Pancreas (tissue), 10 donors: ENCODE measurements around the gene TEX22. TPM values are rescaled to one million over a fixed set of nuclear protein-coding genes. Genes with fewer than 3 reads are reported as not detected.

Experiments used
- ATAC-seq, 4 donors: fragments of 200-7000 bp; cut with Tn5 transposase; one replicate each; pipeline versions ENCODE4 v1.8.0 to v1.9.1; 2020; ENCODE audit warnings: mild to moderate bottlenecking in 4 of 4, moderate library complexity in 4 of 4
- DNase-seq, 6 donors: peaks; one replicate each; pipeline ENCODE4 v3.0.0-alpha.2; 2020
- FAIRE-seq: peaks from 2 replicates; lab custom pipeline; 2012; peaks lifted over from hg19 to GRCh38; lab: Jason Lieb, UNC
- H3K27ac ChIP-seq, 4 donors: fragments of 200-600 bp; sonication (generic); 1 replicate in 3 of 4; 2 replicates in 1 of 4; pipeline versions ENCODE4 v1.5.0 to v1.8.0; 2020
- H3K27me3 ChIP-seq, 4 donors: fragments of 200-600 bp; one replicate each; pipeline ENCODE4 v1.8.0; 2021
- H3K36me3 ChIP-seq, 3 donors: fragments of 200-600 bp; sonication (generic) in 1 of 3; one replicate each; pipeline versions ENCODE4 v1.5.0 to v1.8.0; 2020 to 2021
- H3K4me1 ChIP-seq, 3 donors: fragments of 200-600 bp; one replicate each; pipeline ENCODE4 v1.8.0; 2021
- H3K4me3 ChIP-seq, 4 donors: fragments of 200-600 bp; sonication (generic) in 2 of 4; one replicate each; pipeline versions ENCODE4 v1.5.0 to v1.8.0; 2020 to 2021
- H3K9me3 ChIP-seq, 4 donors: fragments of 200-600 bp; one replicate each; pipeline ENCODE4 v1.8.0; 2021
- WGBS, 2 donors: extraction: QIAGEN DNeasy Blood & Tissue Kit; methylation state at CpG; one replicate each; pipeline ENCODE4 v1.1.7; 2013; 5-methylcytosine and 5-hydroxymethylcytosine counted together
- intact Hi-C, 3 donors: fragments of 100-400 bp; cut with DNase I; formaldehyde crosslinking; loops; one replicate each; pipeline versions ENCODE4 v1.11.1 to v1.14.2; 2022
- polyA plus RNA-seq, 2 donors: library from polyadenylated mRNA; stranded (reverse); fragments of 200-250 nt; gene quantifications; one replicate each; pipeline ENCODE4 v1.2.3, GENCODE V29; 2013
- total RNA-seq, 6 donors: library from RNA; stranded (reverse); fragmentation: NEBNext Ultra II Directional in 4 of 6; extraction: Animal tissue kit (Norgen Biotek cat#: 25700) in 4 of 6; gene quantifications; one replicate each; pipeline versions ENCODE4 v1.2.1 to v1.2.4, GENCODE V29; 2021 to 2023
- TF ChIP-seq, protein P1 (sequence below), 4 donors: fragments of 200-600 bp; sonication (generic) in 3 of 4; IDR thresholded peaks; one replicate each; pipeline versions ENCODE4 v1.5.0 to v1.8.0; 2021; ENCODE audit warnings: antibody characterized with exemption in 4 of 4
- donor health status: healthy with polysubstance abuse.
- donor health status: DM: no; HTN: no; CAD: no; lungs with moderate emphysema.
- donor health status: DM: no; HTN: no; CAD: no.
- donor health status: control.
- donor health status: control.
- donor health status: Bipolar disorder and iron deficiency.
- donor health status: DM: yes; HTN: yes; CAD: no.
- donor health status: DM: no; HTN: no; CAD: no.
- donor health status: DM: no; HTN: no; CAD: no.
- donor health status: DM: yes; HTN: yes; CAD: no.

The TEX22 gene
- total and polyA plus RNA-seq, 8 donors = 0.14 to 2.4 (median 1.1) TPM

DNA sequence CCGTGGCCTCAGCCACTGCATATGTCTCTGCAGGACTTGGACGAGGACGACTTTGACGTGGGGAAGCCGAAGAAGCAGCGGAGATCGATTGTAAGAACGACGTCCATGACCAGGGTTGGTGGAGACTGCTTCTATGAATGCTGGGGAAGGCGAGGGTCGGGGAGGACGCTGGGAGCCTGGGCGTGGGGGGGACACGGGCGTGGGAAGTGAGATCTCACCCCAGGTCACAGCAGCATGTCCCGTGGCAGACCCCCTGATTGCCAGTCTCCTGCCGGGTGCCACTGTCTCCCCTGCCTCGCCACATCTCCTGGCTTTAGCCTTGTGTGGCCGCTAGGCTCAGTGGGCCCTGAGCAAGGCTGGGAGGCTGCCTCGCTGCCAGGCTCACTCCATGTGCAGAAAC, 29.9 kb upstream of the TEX22 start:
- intact Hi-C loops = no loop called here
- no peak for FAIRE-seq
- H3K4me3 ChIP-seq = no peak overlapping the region
- TF ChIP-seq, protein P1, sequence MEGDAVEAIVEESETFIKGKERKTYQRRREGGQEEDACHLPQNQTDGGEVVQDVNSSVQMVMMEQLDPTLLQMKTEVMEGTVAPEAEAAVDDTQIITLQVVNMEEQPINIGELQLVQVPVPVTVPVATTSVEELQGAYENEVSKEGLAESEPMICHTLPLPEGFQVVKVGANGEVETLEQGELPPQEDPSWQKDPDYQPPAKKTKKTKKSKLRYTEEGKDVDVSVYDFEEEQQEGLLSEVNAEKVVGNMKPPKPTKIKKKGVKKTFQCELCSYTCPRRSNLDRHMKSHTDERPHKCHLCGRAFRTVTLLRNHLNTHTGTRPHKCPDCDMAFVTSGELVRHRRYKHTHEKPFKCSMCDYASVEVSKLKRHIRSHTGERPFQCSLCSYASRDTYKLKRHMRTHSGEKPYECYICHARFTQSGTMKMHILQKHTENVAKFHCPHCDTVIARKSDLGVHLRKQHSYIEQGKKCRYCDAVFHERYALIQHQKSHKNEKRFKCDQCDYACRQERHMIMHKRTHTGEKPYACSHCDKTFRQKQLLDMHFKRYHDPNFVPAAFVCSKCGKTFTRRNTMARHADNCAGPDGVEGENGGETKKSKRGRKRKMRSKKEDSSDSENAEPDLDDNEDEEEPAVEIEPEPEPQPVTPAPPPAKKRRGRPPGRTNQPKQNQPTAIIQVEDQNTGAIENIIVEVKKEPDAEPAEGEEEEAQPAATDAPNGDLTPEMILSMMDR (IDR thresholded peaks at IDR 0.05) = no peak
- ATAC-seq = no peak
- peak in 2 of 6 donors; percentile 24 to 68 for DNase-seq
- WGBS, 2 donors = 93 to 95% methylated on average over 20 of the region's 20 CpGs
- no peaks in the 10 kb centered on the region for H3K9me3 ChIP-seq
- no peaks in the 10 kb centered on the region for H3K4me1 ChIP-seq
- no peak overlapping the region for H3K27ac ChIP-seq
- H3K27me3 ChIP-seq = no peaks in the 10 kb centered on the region
- peaks cover 0 to 25% (median 5%) of the 10 kb centered on the region in 3 donors for H3K36me3 ChIP-seq

DNA sequence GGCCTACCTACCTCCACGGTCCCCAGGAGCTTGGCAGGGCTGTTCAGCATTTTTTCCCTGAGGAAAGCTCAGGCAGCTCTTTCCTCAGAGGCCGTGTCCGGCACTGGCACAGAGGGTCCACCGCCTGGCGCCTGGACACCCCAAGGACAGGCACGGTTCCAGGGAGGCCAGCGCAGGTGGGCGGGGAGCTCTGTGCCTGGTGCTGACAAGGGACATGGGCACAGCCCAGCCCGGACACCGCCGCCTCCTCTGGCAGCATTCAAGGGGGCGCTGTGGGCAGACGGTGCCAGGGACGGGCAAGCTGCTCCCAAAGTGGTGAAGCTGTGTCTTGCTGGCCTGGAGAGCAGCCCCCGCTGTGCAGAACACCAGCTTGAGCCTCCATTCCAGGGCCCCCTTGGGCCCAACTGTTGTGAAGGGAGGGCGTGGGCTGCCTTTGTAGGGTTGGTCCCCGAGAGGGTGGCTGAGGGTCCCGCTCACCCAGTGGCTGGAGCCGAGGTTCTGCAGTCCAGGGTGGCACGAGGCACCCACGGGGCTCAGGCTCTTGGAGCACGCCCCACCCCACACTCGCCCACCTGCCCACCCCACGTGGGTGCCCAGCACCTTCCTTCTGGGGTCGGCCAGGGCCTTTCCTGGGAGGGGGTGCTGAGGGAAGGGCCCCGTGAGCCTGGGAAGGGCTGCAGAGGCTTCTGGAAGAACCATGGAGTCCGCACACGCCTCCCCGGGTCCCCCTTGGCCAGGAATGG, 29.3 kb upstream of the TEX22 start:
- H3K27me3 ChIP-seq = no peaks in the 10 kb centered on the region
- H3K4me3 ChIP-seq = no peak overlapping the region
- TF ChIP-seq, protein P1 (IDR thresholded peaks at IDR 0.05) = no peak
- ATAC-seq = no peak
- FAIRE-seq = no peak
- H3K9me3 ChIP-seq = no peaks in the 10 kb centered on the region
- H3K36me3 ChIP-seq = peaks cover 0 to 25% (median 5%) of the 10 kb centered on the region in 3 donors
- H3K4me1 ChIP-seq = no peaks in the 10 kb centered on the region
- intact Hi-C loops = no loop called here
- WGBS, 2 donors = 93 to 96% methylated on average over 28 to 29 of the region's 29 CpGs
- no peak overlapping the region for H3K27ac ChIP-seq
- DNase-seq = peak in 2 of 6 donors; percentile 40 to 65

DNA sequence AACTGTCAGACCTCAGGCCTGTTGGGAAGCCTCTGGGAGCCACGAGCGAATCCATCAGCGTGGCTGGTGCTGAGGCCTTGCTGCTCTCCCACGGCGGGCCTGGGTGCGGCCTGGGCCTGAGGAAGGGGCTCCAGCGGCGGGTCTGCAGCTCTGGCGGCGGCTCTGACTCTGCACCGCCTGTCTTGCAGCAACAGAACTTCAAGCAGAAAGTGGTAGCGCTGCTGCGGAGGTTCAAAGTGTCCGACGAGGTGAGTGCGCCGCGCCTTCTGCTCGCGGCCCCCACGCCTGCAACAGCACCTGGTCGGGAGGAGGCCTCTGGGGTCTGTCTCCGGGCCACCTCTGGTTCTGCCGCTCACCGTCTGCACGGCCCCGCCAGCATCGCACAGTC, 28.7 kb upstream of the TEX22 start:
- 93 to 94% methylated on average over 28 of the region's 28 CpGs for WGBS, 2 donors
- H3K36me3 ChIP-seq = peaks cover 0 to 25% (median 5%) of the 10 kb centered on the region in 3 donors
- H3K4me3 ChIP-seq = no peak overlapping the region
- TF ChIP-seq, protein P1 (IDR thresholded peaks at IDR 0.05) = no peak
- H3K9me3 ChIP-seq = no peaks in the 10 kb centered on the region
- no peak overlapping the region for H3K27ac ChIP-seq
- ATAC-seq (no peak), FAIRE-seq (no peak), DNase-seq (peak in 2 of 6 donors; percentile 21 to 72)
- intact Hi-C loops = loop anchor here in 2 of 3 donors (5.0 kb wide), 1 partner anchor 118 kb away; the partner anchor contains the start of gene CRIP1 (in 2 of the 2)
- H3K27me3 ChIP-seq = no peaks in the 10 kb centered on the region
- H3K4me1 ChIP-seq = no peaks in the 10 kb centered on the region

DNA sequence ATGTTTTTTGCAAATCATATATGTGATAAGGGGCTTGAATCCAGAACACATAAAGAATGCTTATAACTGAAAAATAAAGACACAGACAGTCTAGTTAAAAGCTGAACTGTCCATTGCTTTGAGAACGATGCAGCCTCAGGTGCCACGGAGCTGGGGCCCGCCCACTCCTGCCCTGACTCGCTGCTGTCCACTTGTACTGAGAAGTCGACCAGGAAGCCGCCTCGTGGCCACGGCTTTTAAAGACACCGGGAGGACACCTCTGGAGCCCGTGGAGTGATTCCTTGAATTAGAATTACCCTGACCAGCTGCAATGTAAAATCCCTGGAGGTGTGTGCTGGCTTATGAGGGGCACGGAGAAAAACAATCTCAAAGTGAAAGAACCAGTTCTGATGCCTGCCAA, 23.9 kb upstream of the TEX22 start:
- Histone ChIP-seq H3K4me1 (no peaks in the 10 kb centered on the region), H3K4me3 (no peak overlapping the region), H3K27ac (no peak overlapping the region), H3K9me3 (no peaks in the 10 kb centered on the region), H3K36me3 (peaks cover 0 to 7% (median 5%) of the 10 kb centered on the region in 3 donors), H3K27me3 (no peaks in the 10 kb centered on the region)
- ATAC-seq (no peak), DNase-seq (no peak), FAIRE-seq (no peak)
- TF ChIP-seq, protein P1 (IDR thresholded peaks at IDR 0.05) = no peak
- WGBS, 2 donors = 82 to 87% methylated on average over 11 of the region's 11 CpGs
- intact Hi-C loops = loop anchor here in 2 of 3 donors (5.0 kb wide), 1 partner anchor 113 kb away; the partner anchor contains the start of gene CRIP1 (in 2 of the 2)

DNA sequence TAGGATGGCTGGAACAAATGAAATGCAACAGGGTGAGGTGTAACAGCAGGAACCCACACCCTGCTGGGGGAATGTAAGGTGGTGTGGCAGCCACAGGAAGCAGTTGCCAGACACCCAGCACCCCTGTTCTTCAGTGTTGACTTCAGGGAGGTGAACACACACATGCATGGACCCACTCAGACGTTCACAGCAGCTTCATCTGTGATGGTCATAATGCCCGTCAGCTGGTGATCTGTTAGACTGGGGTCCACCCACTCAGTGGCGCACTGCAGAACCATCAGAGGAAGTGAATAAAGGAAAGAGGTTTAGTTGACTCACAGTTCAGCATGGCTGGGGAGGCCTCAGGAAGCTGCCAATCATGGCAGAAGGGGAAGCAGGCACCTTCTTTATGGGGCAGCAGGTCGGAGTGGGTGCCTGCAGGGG, 22.7 kb upstream of the TEX22 start:
- 86 to 95% methylated on average over 4 of the region's 4 CpGs for WGBS, 2 donors
- no peak overlapping the region for H3K27ac ChIP-seq
- TF ChIP-seq, protein P1 (IDR thresholded peaks at IDR 0.05) = no peak
- intact Hi-C loops = no loop called here
- no peak overlapping the region for H3K4me3 ChIP-seq
- H3K36me3 ChIP-seq = peaks cover 0 to 9% (median 0%) of the 10 kb centered on the region in 3 donors
- no peak for FAIRE-seq
- ATAC-seq = no peak
- no peaks in the 10 kb centered on the region for H3K27me3 ChIP-seq
- H3K9me3 ChIP-seq = no peaks in the 10 kb centered on the region
- H3K4me1 ChIP-seq = no peaks in the 10 kb centered on the region
- DNase-seq = no peak
